Astrocyte of the hippocampus (primary cell): ENCODE data around the gene DNASE1L1.
"Not testable (repeated sequence)": the region's sequence is repeated elsewhere in the genome, so short reads cannot be mapped to it uniquely, and the experiment has no call there.

Experiments used
- DNase-seq: peaks from one replicate; pipeline ENCODE4 v3.0.0; 2011; ENCODE audit warnings: low read depth, low spot score

DNASE1L1 gene

GRCh38 chrX:154403858-154404257 lies 5.2 kb downstream of the DNASE1L1 start:
- DNase-seq = no peak

DNA sequence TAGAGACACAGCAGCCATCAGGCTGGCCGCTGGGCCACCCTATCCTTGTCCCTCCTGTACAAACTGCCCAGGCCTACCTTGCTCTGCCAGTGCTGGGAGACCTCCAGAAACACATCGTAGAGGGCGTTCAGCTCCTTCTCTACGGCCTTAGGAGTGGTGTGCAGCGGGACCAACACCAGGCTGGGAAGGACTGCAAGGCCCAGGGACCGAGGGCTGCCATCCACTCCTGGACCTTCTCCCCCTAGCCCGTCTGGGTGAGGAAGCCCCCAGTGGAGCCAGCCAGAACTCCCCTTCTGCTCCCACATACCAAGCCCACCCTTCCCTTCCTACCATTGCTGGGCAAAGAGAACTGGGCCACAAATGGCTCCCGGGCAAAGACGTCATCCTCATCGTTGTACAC lies 5.9 kb downstream of the DNASE1L1 start:
- DNase-seq = no peak

DNA sequence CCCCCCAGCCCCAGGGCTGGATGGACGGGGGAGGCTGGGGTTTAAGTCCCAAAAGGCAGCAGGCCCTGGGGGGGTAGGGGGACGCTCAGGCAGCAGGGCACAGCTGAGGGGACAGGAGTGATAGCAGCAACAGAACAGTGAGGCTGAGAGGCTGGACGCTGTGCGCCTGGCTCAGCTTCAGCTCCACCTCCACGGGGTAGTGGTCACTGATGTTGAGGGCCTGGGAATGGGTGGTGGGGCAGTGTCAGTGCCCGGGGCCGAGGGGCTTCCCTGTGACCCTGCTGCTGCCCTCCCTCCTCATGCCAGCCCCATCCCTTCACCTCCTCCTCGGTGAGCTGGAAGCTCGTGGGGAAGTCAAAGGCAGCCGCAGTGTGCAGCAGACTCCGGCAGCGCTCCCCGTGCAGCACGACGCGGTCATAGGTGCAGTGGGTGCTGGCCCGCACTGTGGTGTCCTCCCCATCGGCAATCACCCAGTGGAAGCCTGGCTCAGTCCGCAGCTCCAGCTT lies 6.4 kb downstream of the DNASE1L1 start:
- no peak for DNase-seq

DNA sequence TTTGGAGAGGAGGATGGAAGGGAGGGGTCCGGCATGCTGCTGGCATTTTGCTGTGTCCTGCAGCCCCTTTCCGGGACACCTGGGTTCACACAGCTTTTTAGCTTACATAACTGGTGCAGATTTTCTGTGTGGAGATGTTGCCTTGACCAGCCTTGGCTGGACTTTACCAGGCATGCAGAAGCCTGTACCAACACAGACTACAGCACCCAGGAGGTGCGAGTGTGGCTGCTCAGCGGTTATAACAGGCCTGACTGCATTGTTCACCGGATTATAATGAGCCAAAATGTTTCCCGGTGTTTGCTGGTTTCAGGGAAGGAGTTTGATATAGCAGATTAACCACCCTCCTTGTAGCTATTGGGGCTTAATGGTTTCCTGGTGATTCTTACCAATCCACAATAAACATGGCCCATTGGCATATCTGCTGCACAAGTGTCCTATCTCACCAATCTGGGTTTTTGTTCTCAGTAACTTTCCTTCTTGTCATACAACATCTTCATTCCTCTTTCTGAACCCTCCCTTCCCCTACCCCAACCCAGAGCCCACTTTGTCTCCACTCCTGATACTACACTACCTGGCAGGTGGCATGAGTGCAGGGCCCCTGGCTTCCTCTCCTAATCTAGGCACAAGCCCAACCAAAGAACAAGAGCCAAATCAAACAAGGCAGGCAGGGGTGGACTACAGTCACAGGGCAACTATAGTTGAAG lies 7.0 kb downstream of the DNASE1L1 start:
- DNase-seq = no peak

DNA sequence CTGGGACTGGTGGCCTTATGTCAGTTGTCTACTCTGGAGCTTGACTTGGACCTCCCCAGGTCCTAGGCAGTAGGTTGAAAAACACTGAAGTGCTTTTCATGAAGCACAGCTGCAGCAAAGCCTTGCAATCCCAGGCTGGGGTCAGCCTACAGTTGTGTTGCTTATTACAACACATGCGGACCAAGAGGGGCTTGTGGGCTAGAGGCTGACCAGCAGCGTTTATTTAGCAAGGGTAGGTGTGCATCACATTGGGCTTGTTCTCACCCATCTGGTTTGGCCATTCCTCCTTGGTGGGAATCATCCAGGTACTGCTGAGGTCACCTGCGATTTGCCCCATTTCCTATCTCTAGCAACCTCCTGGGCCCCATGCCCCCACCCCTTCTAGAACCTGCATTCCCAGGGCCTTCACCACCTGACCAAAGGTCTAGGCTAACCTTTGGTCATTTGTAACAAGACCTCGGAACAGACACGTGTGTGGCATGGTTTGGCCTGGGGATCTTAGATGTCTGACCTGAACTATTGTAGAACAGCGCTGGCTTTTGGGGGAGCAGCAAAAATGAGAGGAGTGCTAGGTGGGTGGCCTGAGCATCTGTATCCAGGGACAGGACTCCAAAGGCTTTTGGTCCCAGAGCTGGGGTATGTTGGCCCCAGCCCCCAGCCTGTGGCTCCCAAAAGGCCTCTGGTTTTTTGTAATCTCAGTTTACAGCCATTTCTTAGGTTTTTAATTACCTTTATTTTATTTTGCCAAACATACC lies 7.8 kb downstream of the DNASE1L1 start:
- DNase-seq = no peak

- DNase-seq = not testable (repeated sequence)
These were observed 8.7 kb downstream of the DNASE1L1 start for GRCh38 chrX:154400369-154400817.

GRCh38 chrX:154399527-154400368 lies 9.3 kb downstream of the DNASE1L1 start:
- no peak for DNase-seq

GRCh38 chrX:154398668-154399526 lies 10.2 kb downstream of the DNASE1L1 start:
- peak; percentile 88 for DNase-seq

DNA sequence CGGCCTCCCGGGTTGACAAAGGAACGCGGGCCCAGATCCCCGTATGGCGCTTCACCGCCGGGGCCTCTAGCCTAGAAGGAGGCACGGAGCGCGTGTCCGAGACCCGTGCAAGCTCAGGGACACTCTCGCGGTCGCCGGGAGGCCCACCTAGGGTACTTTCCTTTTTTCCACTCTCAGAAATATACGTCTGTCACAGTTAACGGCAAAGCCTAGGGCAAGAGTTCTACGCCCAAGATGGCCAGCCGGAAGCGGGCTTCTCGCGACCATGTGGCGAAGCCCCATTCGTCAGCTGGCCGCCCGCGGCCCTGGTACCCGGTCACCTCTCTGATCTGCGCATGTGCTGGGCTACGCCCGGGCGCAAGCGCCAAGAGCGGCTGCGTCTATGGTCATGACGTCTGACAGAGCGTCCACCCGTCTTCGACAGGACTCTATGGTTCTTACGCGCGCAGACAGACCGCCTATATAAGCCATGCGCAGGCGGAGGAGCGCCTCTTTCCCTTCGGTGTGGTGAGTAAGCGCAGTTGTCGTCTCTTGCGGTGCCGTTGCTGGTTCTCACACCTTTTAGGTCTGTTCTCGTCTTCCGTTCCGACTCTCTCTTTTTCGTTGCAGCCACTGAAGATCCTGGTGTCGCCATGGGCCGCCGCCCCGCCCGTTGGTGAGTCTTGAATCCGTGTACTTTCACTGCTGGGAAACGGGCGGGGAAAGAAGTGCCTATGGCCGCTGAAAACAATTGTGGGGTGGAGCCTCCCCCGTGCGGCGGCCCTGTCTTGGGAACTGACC lies 11.0 kb downstream of the DNASE1L1 start, which contains the start of gene RPL10:
Gene RPL10 (plus strand): TSS at position 490 of the 780 bp plus-strand sequence. CDS start 143 bp downstream, at position 633.
- peak; percentile 97 for DNase-seq

DNA sequence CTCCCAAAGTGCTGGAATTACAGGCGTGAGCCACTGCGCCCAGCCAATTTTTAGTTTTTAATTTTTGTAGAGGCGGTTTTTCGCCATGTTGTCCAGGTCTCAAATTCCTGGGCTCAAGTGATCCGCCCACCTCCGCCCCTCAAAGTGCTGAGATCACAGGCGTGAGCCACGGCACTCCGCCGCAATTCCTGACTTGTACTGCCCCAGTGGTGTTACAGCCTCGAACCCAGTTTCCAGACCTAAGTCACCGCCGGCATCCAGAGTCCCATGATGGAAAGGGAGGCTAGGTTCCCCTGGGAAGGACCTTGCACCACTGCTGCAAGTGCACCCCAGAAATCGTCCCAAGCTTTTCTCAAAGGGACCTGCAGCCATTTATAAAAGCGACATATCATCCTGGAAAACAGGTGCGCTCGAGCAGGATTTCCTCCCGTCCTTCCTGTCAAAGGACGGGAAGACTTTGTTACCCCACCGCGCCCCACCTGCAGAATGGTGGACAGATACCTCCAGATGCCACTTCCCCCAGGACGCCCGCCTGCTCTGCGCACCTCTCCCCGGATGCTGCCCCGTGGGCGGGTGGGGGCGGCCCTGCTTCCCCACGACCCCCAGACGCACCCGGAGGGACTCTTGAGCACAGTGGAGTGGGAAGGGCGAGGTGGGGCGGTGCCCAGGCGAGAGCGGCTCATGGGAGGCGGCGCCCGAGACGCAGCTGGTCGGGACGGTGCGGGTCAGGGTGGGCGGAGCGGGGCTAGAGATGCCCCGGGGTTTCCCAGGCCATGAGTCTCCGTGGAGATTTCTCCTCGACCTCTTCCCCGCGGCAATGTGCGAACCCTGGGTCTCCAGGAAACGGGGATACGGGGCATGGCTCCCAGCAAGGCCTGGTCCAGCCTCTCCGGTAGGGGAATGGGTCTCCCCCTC lies 11.8 kb downstream of the DNASE1L1 start:
- peak; percentile 69 for DNase-seq

DNA sequence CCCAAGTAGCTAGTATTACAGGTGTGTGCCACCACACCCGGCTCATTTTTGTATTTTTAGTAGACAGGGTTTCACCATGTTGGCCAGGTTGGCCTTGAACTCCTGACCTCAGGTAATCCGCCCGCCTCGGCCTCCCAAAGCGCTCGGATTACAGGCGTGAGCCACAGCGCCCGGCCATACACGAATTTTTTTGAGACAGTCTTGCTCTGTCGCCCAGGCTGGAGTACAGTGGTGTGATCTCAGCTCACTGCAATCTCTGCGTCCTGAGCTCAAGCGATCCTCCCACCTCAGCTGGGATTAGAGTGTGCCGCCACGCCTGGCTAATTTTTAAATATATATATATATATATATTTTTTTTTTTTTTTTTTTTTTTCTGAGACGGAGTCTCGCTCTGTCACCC lies 12.7 kb downstream of the DNASE1L1 start:
- DNase-seq = not testable (repeated sequence)

DNA sequence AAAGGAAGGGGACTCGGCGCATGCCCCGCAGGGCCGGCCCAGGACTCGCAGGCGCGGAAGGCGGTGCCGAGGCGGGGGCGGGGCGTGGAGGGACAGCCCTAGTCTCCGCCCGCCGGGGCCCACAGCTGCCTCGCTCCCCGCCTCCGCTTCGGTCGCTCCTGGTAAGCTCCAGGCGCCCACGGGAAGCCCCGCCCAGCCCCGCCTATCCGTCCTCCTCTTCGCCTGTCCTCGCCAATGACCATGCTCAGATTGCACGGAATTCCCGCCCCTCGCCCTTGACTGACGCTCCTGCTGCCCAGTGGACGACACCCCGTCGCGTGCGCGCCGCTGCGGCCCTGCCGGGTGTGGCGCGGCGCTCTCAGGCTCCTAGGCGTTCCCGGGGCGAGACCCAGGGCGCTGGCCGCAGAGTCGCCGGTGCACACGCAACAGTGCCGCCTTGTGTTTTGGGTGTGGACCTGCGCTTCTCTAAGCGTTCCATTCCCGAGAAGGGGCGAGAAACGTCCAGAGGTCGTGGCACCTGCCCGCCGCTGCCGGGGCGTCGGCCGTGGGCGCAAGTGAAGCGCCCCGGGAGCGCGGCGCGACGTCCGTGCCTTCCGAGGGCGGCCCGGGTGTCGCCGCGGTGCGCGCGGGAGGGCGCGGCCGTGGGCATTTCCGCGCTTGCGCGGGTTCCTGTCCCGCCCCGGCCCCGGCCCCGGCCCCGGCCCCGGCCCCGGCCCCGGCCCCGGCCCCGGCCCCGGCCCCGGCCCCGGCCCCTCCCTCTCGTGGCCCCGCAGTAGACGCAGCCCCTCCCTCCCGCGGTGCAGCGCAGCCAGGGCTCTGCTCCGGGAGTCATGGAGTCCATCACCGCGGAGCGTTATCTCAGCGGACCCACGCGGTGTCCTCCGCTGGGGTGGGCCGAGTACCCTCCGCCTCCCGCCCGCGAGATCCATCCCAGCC lies 19.0 kb downstream of the DNASE1L1 start:
- not testable (repeated sequence) for DNase-seq

DNA sequence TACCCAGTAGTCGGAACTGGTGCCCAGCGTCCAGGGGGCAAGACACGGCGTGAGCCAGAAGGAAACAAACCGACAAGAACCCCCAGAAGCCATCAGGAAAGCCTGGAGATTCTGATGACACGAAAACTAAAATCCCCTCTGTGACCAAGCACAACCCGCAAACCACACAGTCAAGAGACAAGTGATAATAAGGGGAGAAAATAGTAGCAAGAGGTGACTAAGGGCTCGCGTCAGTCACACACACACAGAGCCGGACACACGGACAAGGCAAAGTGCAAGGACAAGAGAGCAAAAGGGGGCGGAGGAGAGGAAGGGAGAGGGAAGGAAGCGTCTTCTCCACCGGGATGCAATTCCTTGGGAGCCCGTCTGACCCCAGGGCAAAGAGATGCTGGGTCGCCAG lies 20.4 kb downstream of the DNASE1L1 start:
- not testable (repeated sequence) for DNase-seq

- DNase-seq = not testable (repeated sequence)
These were observed 21.0 kb downstream of the DNASE1L1 start for GRCh38 chrX:154388094-154388493.

- DNase-seq = peak; percentile 33
These were observed 24.7 kb downstream of the DNASE1L1 start for GRCh38 chrX:154384284-154384892.

- DNase-seq = no peak
These were observed 25.4 kb downstream of the DNASE1L1 start for GRCh38 chrX:154383359-154384283.
